Head of caudate nucleus (tissue), 42 donors: ENCODE measurements around the gene GLP1R.
"Not testable (repeated sequence)": the region's sequence is repeated elsewhere in the genome, so short reads cannot be mapped to it uniquely, and the experiment has no call there.

Source experiments
- DNase-seq, 42 donors: peaks; one replicate each; pipeline versions ENCODE4 v3.0.0 to v3.0.0-alpha.2; 2020 to 2021; ENCODE audit warnings: mixed read lengths in 7 of 42
- intact Hi-C: fragments of 100-400 bp; cut with DNase I; formaldehyde crosslinking; loops from one replicate; pipeline ENCODE4 v1.15.0; 2022

Gene GLP1R

DNA sequence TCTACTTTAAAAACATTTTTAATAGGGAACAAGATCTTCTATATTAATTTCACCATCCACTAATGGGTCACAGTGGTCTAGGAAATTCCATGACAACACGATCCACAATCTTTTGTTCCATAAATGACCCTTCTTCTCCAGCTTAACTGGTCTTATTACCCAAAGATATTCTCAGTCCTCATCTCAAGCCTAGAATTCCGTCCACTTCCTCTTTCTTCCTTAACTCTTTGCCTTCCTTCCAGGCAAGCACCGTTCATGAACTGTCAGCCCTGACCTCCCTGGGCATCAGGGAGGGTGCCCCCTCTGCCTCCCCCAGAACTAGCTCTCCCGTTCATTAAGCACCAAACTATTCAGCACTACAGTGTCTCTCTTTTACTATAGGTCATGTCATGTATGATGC lies 58.5 kb downstream of the GLP1R start:
- DNase-seq = no peak
- intact Hi-C loops = no loop called here

DNA sequence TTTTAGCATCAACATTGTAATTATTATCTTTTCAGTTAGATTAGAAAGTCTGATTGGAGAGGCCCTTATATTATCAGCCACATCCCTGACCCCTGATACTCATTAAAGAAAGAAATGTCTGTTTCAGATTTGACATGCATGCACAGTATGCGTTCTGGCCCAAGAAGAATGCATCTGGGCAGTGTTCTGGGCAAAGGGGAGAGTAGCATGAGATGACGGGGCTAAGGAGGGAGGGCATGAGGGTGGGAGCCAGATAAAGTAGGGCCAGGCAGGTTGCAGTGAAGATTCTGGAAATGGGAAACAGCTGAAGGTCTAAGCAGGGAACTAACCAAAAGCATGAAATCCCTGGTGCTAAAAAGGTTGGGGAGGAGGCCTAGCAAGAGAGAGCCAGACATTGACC lies 59.1 kb downstream of the GLP1R start:
- intact Hi-C loops = no loop called here
- no peak for DNase-seq

- DNase-seq = no peak
- intact Hi-C loops = no loop called here
Observed at GRCh38 chr6:39108041-39108839, 59.7 kb downstream of the GLP1R start.

DNA sequence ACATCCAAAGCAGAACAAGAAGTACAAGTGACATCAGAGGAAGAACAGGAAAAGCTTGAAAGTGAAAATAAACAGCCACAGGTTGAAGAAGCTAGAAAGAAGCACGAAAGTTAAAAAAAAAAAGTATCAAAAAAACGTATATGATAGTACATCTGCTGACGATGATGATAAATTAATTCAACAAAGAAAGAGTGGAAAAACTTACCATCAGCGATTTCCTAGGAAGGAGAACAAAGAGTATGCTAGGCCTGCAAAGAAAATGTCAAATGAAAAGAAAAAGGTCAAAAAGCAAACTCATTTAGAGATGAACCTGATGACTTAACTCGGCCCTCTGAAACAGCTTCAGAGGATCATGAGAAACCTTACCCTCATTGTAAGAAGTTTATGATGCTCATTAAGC lies 62.7 kb downstream of the GLP1R start:
- intact Hi-C loops = no loop called here
- DNase-seq = no peak

DNA sequence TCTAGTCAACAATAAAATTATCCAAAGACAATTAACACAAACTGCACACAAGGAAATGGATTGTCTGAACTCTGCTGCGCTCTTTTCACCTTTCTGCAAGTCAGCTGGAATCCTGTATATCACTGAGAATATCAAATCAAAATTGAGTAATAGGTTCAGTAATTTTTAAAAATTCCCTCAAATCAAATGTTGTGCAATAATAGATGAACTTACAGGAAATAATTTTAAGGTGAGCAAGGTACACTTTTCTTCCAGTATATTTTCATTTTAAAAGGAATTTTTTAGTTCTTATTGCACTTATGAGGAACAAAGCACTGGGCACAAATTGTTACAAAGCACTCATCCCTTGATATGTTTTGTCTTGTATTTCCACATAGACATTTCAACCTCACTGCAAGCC lies 65.2 kb downstream of the GLP1R start:
- intact Hi-C loops = no loop called here
- DNase-seq = no peak

DNA sequence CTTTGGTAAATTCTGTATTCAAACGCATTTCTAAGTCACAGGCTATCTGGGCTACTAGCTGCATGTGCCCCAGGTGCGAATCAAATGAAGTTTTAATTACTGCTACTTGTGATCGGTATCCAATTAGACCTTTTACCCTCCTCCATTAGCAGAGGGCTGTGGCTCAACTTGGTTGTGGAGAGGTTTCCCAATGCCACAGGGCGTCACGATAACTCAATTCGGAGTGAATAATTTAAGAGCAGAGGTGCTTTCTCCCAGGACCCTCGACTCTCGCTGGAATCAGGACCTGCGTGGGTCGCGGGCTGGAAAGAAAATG lies 65.8 kb downstream of the GLP1R start:
- no peak for DNase-seq
- intact Hi-C loops = no loop called here

GRCh38 chr6:39114704-39115599 lies 66.4 kb downstream of the GLP1R start, which contains the start of gene SAYSD1:
Gene SAYSD1 (minus strand): TSS chr6:39115186. CDS start chr6:39115089, 97 bp downstream.
- DNase-seq = peak; percentile 69 to 95 (median 90)
- intact Hi-C loops = no loop called here

DNA sequence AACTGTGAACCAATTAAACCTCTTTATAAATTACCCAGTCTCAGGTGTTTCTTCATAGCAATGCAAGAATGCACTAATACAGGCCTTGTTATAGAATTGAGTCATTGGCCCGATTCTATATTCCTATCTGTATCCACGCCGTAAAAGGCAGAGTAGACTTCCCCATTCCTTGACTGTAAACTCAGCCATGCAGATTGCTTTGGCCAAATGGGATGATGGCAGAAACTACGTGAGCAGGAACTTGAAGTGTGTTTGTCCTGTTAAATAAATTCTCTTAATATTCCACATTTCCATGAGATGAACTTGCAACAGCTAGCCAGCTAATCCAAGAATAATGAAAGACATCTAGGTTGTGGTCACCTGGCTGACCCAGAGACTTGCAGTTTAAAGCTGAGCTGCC lies 70.3 kb downstream of the GLP1R start:
- intact Hi-C loops = no loop called here
- no peak for DNase-seq

GRCh38 chr6:39124114-39124513 lies 75.5 kb downstream of the GLP1R start:
- no peak for DNase-seq
- intact Hi-C loops = no loop called here

- intact Hi-C loops = no loop called here
- DNase-seq = no peak
Observed at GRCh38 chr6:39128106-39128505, 79.5 kb downstream of the GLP1R start.

DNA sequence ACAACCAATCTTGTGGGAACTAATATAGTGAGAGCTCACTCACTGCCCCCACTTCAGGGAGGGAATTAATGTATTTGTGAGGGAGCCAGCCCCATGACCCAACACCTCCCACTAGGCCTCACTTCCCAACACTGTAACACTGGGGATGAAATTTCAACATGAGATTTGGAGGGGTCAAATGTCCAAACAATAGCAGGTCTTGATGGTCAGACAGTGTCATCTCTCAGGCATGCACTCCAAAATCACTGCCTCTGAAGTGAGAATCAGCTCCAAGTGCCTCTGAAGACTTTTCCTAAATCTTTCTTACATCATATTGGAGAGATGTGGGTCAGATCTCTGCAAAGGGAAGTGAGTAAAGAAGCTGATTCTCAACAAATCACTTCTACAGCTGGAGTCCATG lies 80.3 kb downstream of the GLP1R start:
- DNase-seq = no peak
- intact Hi-C loops = no loop called here

GRCh38 chr6:39130691-39131090 lies 82.1 kb downstream of the GLP1R start:
- DNase-seq = no peak
- intact Hi-C loops = no loop called here

- DNase-seq, intact Hi-C loops: not testable (repeated sequence)
Observed at GRCh38 chr6:39134761-39135160, 86.2 kb downstream of the GLP1R start.

GRCh38 chr6:39136207-39136606 lies 87.6 kb downstream of the GLP1R start:
- DNase-seq, intact Hi-C loops: not testable (repeated sequence)

GRCh38 chr6:39137245-39137644 lies 88.7 kb downstream of the GLP1R start:
- no peak for DNase-seq
- intact Hi-C loops = no loop called here
